Astrocyte (in vitro differentiated cells and primary cell): ENCODE data around the gene LRRC8D.

Source experiments
- CTCF ChIP-seq: IDR thresholded peaks from 2 replicates; pipeline ENCODE4 v1.5.1; 2011; ENCODE audit warnings: low read depth, mild to moderate bottlenecking, inconsistent platforms, low read length, moderate library complexity; ENCODE audit not compliant: insufficient read depth
- EZH2 ChIP-seq: IDR thresholded peaks from 2 replicates; pipeline ENCODE4 v1.6.1; 2012; ENCODE audit warnings: mild to moderate bottlenecking, low read length, inconsistent platforms; ENCODE audit not compliant: insufficient read depth

GRCh38 chr1:89951766-89952604 lies 131.2 kb downstream of the LRRC8D start:
- TF ChIP-seq CTCF = no peak
- no peak for TF ChIP-seq EZH2
